Naive thymus-derived CD4-positive, alpha-beta T cell (primary cell): Measurements from ENCODE around the gene PTH2R. TPM values are rescaled to one million over a fixed set of nuclear protein-coding genes. Genes with fewer than 3 reads are reported as not detected.

Source experiments
- ATAC-seq: fragments of 150-1000 bp; cut with Tn5 transposase; 2 replicates; pipeline ENCODE4 v1.10.0; 2021; ENCODE audit warnings: mild to moderate bottlenecking, moderate library complexity
- CTCF ChIA-PET: fragments of 350-600 bp; sonication (Branson Sonifier 250); formaldehyde crosslinking; loops from one replicate; lab custom pipeline; 2021; ENCODE audit warnings: antibody characterized with exemption; lab: Charles Lee
- POLR2A ChIA-PET: fragments of 350-600 bp; sonication (Branson Sonifier 250); formaldehyde crosslinking; loops from one replicate; lab custom pipeline; 2021; ENCODE audit warnings: antibody characterized with exemption, inconsistent platforms; lab: Charles Lee
- DNase-seq, 9 donors: peaks; one replicate each; pipeline versions ENCODE4 v3.0.0 to v3.0.0-alpha.2; 2020 to 2022; ENCODE audit warnings: mixed read lengths in 1 of 9
- H3K27ac ChIP-seq: one replicate; pipeline ENCODE4 v1.7.0; 2013; ENCODE audit warnings: mild to moderate bottlenecking, low read depth, low read length, moderate library complexity
- H3K27me3 ChIP-seq, 2 donors: one replicate each; pipeline ENCODE4 v1.7.0; 2013; ENCODE audit warnings: low read length in 2 of 2, mild to moderate bottlenecking in 2 of 2, moderate library complexity in 2 of 2; ENCODE audit not compliant: control insufficient read depth in 2 of 2, insufficient read depth in 2 of 2
- H3K36me3 ChIP-seq, 3 experiments: 1 replicate in 2 of 3; 2 replicates in 1 of 3; pipeline ENCODE4 v1.7.0; 2013; ENCODE audit warnings: low read length in 3 of 3, mild to moderate bottlenecking in 3 of 3, moderate library complexity in 1 of 3; ENCODE audit not compliant: insufficient read depth in 3 of 3, control insufficient read depth in 2 of 3
- H3K4me1 ChIP-seq, 2 donors: one replicate each; pipeline ENCODE4 v1.7.0; 2013; ENCODE audit warnings: low read length in 2 of 2, mild to moderate bottlenecking in 2 of 2, moderate library complexity in 1 of 2; ENCODE audit not compliant: control insufficient read depth in 2 of 2, insufficient read depth in 2 of 2
- H3K4me3 ChIP-seq: 2 replicates; pipeline ENCODE4 v1.7.0; 2013; ENCODE audit warnings: mild to moderate bottlenecking, low read length
- H3K9me3 ChIP-seq, 3 experiments: 1 replicate in 2 of 3; 2 replicates in 1 of 3; pipeline ENCODE4 v1.7.0; 2013; ENCODE audit warnings: low read length in 3 of 3; ENCODE audit not compliant: control insufficient read depth in 2 of 3
- H3K27ac Mint-ChIP-seq, 9 donors: one replicate each; pipeline ENCODE4 v1.8.0; 2020 to 2022; ENCODE audit warnings: mixed read lengths in 9 of 9, mild to moderate bottlenecking in 8 of 9, moderate library complexity in 5 of 9, inconsistent platforms in 2 of 9
- H3K27me3 Mint-ChIP-seq, 5 donors: one replicate each; pipeline ENCODE4 v1.8.0; 2021 to 2022; ENCODE audit warnings: mixed read lengths in 5 of 5, mild to moderate bottlenecking in 1 of 5
- H3K36me3 Mint-ChIP-seq, 5 donors: one replicate each; pipeline ENCODE4 v1.8.0; 2020 to 2022; ENCODE audit warnings: mixed read lengths in 5 of 5, mild to moderate bottlenecking in 3 of 5, inconsistent platforms in 1 of 5
- H3K4me1 Mint-ChIP-seq, 7 donors: one replicate each; pipeline ENCODE4 v1.8.0; 2020 to 2022; ENCODE audit warnings: mixed read lengths in 7 of 7, mild to moderate bottlenecking in 3 of 7, inconsistent platforms in 1 of 7
- H3K4me3 Mint-ChIP-seq, 10 donors: one replicate each; pipeline ENCODE4 v1.8.0; 2020 to 2022; ENCODE audit warnings: mild to moderate bottlenecking in 10 of 10, mixed read lengths in 10 of 10, moderate library complexity in 6 of 10, inconsistent platforms in 2 of 10
- H3K9me3 Mint-ChIP-seq, 11 donors: one replicate each; pipeline ENCODE4 v1.8.0; 2020 to 2022; ENCODE audit warnings: mixed read lengths in 11 of 11, mild to moderate bottlenecking in 4 of 11, inconsistent platforms in 1 of 11, moderate library complexity in 1 of 11
- intact Hi-C, 2 donors: fragments of 100-400 bp; cut with micrococcal nuclease; formaldehyde crosslinking; loops; one replicate each; pipeline ENCODE4 v1.15.1; 2023
- polyA plus RNA-seq, 2 donors: library from polyadenylated mRNA; unstranded; fragments of 300-500 nt; fragmentation: Illumina TruSeq; gene quantifications; one replicate each; pipeline ENCODE4 v1.2.3, GENCODE V29; 2021
- total RNA-seq, 6 experiments: library from RNA in 5 of 6; stranded (reverse) in 5 of 6; gene quantifications; 1 replicate in 5 of 6; 2 replicates in 1 of 6; pipeline ENCODE4 v1.2.3 and lab custom pipeline; 2021 to 2026

PTH2R gene
- total and polyA plus RNA-seq, 7 experiments from 2014 or later: 0.19 to 0.44 (median 0.43) TPM; not detected in 4

DNA sequence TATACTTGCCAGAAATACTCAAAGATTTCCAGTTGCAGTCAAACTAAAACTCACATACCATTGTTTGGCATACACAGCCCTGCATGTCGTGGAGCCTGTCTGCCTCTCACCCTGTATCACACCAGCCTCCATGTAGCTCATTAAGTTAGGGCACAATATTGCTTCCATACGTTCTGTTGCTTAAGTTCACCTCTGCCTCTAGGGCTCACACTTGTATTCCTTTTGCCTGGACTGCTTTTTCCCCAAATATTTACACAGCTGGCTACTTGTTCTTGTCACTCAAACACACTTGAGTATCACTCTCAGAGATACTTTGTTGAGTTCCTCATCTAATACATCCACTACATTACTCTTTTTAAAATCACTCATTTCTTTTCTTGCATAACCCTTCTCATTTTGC lies 83.1 kb downstream of the PTH2R start:
- peaks cover 0 to 10% (median 4%) of the 10 kb centered on the region in 5 donors for H3K27me3 Mint-ChIP-seq
- ATAC-seq: no peak

DNA sequence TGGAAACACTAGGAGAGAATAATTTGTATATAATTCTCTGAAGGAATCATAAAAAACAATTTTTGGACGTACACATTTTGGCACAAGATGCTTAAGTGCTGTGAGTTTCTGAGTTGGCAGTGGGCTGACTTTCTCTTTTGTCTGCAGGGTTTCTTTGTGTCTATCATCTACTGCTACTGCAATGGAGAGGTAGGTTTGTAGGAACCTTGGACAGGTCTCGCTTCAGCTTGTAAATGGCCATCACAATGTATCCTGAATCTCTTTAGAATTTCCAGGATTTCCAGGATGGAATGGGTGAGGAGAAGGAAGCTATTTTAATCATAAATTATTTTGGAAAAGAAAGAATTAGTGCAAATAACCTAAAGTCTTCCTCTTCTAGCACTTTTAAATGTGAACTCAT lies 83.9 kb downstream of the PTH2R start:
- Mint-ChIP-seq H3K27me3 (peaks cover 0 to 13% (median 4%) of the 10 kb centered on the region in 5 donors), H3K4me1 (no peaks in the 10 kb centered on the region), H3K4me3 (no peak overlapping the region), H3K36me3 (no peaks in the 10 kb centered on the region), H3K9me3 (peaks cover 0 to 12% (median 3%) of the 10 kb centered on the region in 11 donors), H3K27ac (no peak overlapping the region)
- CTCF ChIA-PET: interaction anchor here (1.0 kb wide), 1 partner anchor 12 kb away, joined by 4 read pairs; no protein-coding TSS in a partner anchor
- no peak for ATAC-seq
- no peak overlapping the region for H3K4me3 ChIP-seq
- H3K27me3 ChIP-seq: no peaks in the 10 kb centered on the region
- no peaks in the 10 kb centered on the region for H3K4me1 ChIP-seq
- no peaks in the 10 kb centered on the region for H3K36me3 ChIP-seq
- no peaks in the 10 kb centered on the region for H3K9me3 ChIP-seq
- intact Hi-C loops: no loop called here
- DNase-seq: no peak
- POLR2A ChIA-PET: no interaction called here
- no peak overlapping the region for H3K27ac ChIP-seq

More for the DNA sequence above, 83.1 kb downstream of the PTH2R start:
- H3K27ac ChIP-seq: no peak overlapping the region
- H3K27ac Mint-ChIP-seq: no peak overlapping the region
- POLR2A ChIA-PET: no interaction called here
- no peak overlapping the region for H3K4me3 Mint-ChIP-seq
- H3K4me1 ChIP-seq: no peaks in the 10 kb centered on the region
- no peak overlapping the region for H3K4me3 ChIP-seq
- CTCF ChIA-PET: no interaction called here
- H3K27me3 ChIP-seq: no peaks in the 10 kb centered on the region
- intact Hi-C loops: no loop called here
- H3K9me3 ChIP-seq: no peaks in the 10 kb centered on the region
- H3K9me3 Mint-ChIP-seq: peaks cover 0 to 12% (median 3%) of the 10 kb centered on the region in 11 donors
- H3K4me1 Mint-ChIP-seq: no peaks in the 10 kb centered on the region
- DNase-seq: no peak
- H3K36me3 ChIP-seq: no peaks in the 10 kb centered on the region
- no peaks in the 10 kb centered on the region for H3K36me3 Mint-ChIP-seq

DNA sequence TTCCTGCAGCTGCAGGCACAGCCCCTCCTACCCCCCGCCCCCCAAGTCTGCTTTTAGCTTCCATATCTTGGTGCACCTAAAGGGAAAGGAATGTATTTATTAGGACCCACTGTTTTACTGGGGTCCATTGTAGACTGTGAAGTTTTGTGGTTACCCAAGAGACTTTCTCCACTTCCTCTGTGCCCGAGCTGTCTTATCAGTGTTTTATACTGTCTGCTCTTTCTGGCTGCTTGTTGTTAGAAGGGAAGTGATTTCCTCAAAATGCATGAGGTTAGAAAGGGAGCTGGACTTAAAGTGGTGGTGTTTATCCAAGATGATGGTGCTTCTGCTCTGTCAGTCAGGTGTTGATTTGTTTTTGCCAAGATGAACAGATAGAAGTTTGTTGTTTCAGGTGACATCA lies 85.0 kb downstream of the PTH2R start:
- no peaks in the 10 kb centered on the region for H3K36me3 Mint-ChIP-seq
- no peaks in the 10 kb centered on the region for H3K9me3 ChIP-seq
- H3K27me3 Mint-ChIP-seq: peaks cover 0 to 16% (median 4%) of the 10 kb centered on the region in 5 donors
- H3K27ac Mint-ChIP-seq: no peak overlapping the region
- H3K4me3 ChIP-seq: no peak overlapping the region
- H3K9me3 Mint-ChIP-seq: peaks cover 0 to 12% (median 3%) of the 10 kb centered on the region in 11 donors
- no peaks in the 10 kb centered on the region for H3K36me3 ChIP-seq
- no peak for DNase-seq
- no peaks in the 10 kb centered on the region for H3K4me1 Mint-ChIP-seq
- CTCF ChIA-PET: interaction anchor here (0.6 kb wide), 1 partner anchor 29 kb away, joined by 3 read pairs; no protein-coding TSS in a partner anchor
- no peak for ATAC-seq
- intact Hi-C loops: no loop called here
- no peaks in the 10 kb centered on the region for H3K27me3 ChIP-seq
- no peak overlapping the region for H3K27ac ChIP-seq
- no peak overlapping the region for H3K4me3 Mint-ChIP-seq
- H3K4me1 ChIP-seq: no peaks in the 10 kb centered on the region
- POLR2A ChIA-PET: no interaction called here

- no peak for DNase-seq
- Mint-ChIP-seq H3K4me1 (no peaks in the 10 kb centered on the region), H3K4me3 (no peak overlapping the region), H3K27ac (no peak overlapping the region), H3K9me3 (peaks cover 0 to 11% (median 2%) of the 10 kb centered on the region in 11 donors), H3K36me3 (no peaks in the 10 kb centered on the region), H3K27me3 (peaks cover 0 to 12% (median 4%) of the 10 kb centered on the region in 5 donors)
- ChIA-PET CTCF (interaction anchor here (0.6 kb wide), 1 partner anchor 29 kb away, joined by 3 read pairs; no protein-coding TSS in a partner anchor), POLR2A (no interaction called here)
- H3K9me3 ChIP-seq: no peaks in the 10 kb centered on the region
- no peaks in the 10 kb centered on the region for H3K36me3 ChIP-seq
- intact Hi-C loops: no loop called here
- no peaks in the 10 kb centered on the region for H3K4me1 ChIP-seq
- H3K27ac ChIP-seq: no peak overlapping the region
- ATAC-seq: no peak
- H3K27me3 ChIP-seq: no peaks in the 10 kb centered on the region
- H3K4me3 ChIP-seq: no peak overlapping the region
Measured at GRCh38 chr2:208492069-208492468, 85.5 kb downstream of the PTH2R start.

- no peak overlapping the region for H3K27ac ChIP-seq
Measured at GRCh38 chr2:208493186-208493585, 86.6 kb downstream of the PTH2R start.

GRCh38 chr2:208496129-208496528 lies 89.5 kb downstream of the PTH2R start:
- DNase-seq (no peak), ATAC-seq (no peak)
- POLR2A ChIA-PET: no interaction called here
- H3K27me3 ChIP-seq: no peaks in the 10 kb centered on the region
- CTCF ChIA-PET: no interaction called here
- no peaks in the 10 kb centered on the region for H3K4me1 ChIP-seq
- H3K4me3 ChIP-seq: no peak overlapping the region
- Mint-ChIP-seq H3K4me1 (no peaks in the 10 kb centered on the region), H3K4me3 (no peak overlapping the region), H3K27me3 (peaks cover 0 to 11% (median 0%) of the 10 kb centered on the region in 5 donors), H3K36me3 (no peaks in the 10 kb centered on the region), H3K27ac (no peak overlapping the region), H3K9me3 (no peaks in the 10 kb centered on the region)
- H3K9me3 ChIP-seq: no peaks in the 10 kb centered on the region
- intact Hi-C loops: no loop called here
- H3K36me3 ChIP-seq: no peaks in the 10 kb centered on the region
- H3K27ac ChIP-seq: no peak overlapping the region

More at GRCh38 chr2:208493186-208493585, 86.6 kb downstream of the PTH2R start:
- peaks cover 0 to 11% (median 2%) of the 10 kb centered on the region in 5 donors for H3K27me3 Mint-ChIP-seq
- no peak overlapping the region for H3K4me3 Mint-ChIP-seq
- DNase-seq (no peak), ATAC-seq (no peak)
- no peaks in the 10 kb centered on the region for H3K4me1 ChIP-seq
- H3K4me3 ChIP-seq: no peak overlapping the region
- no peaks in the 10 kb centered on the region for H3K4me1 Mint-ChIP-seq
- no peak overlapping the region for H3K27ac Mint-ChIP-seq
- no peaks in the 10 kb centered on the region for H3K27me3 ChIP-seq
- intact Hi-C loops: no loop called here
- no peaks in the 10 kb centered on the region for H3K36me3 Mint-ChIP-seq
- CTCF ChIA-PET: no interaction called here
- peaks cover 0 to 3% (median 0%) of the 10 kb centered on the region in 11 donors for H3K9me3 Mint-ChIP-seq
- no peaks in the 10 kb centered on the region for H3K9me3 ChIP-seq
- no peaks in the 10 kb centered on the region for H3K36me3 ChIP-seq
- POLR2A ChIA-PET: no interaction called here

DNA sequence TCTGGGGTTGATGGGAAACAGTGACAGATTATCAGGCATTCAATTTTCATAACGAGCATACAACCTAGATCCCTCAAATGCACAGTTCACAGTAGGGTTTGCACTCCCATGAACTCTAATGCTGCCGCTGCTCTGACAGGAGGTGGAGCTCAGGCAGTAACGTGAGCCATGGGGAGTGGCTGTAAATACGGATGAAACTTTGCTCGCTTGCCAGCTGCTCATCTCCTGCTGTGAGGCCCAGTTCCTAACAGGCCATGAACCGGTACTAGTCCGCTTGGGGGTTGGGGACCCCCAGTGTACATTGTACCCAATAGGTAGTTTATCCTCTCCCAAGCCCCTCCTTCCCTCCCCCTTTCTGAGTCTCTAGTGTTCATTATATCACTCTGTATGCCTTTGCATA lies 94.6 kb downstream of the PTH2R start:
- POLR2A ChIA-PET: no interaction called here
- no peaks in the 10 kb centered on the region for H3K36me3 ChIP-seq
- peaks cover 0 to 1% (median 0%) of the 10 kb centered on the region in 11 donors for H3K9me3 Mint-ChIP-seq
- peaks cover 0 to 3% (median 0%) of the 10 kb centered on the region in 5 donors for H3K27me3 Mint-ChIP-seq
- H3K27ac Mint-ChIP-seq: no peak overlapping the region
- intact Hi-C loops: no loop called here
- H3K4me3 ChIP-seq: no peak overlapping the region
- no peak overlapping the region for H3K27ac ChIP-seq
- no peaks in the 10 kb centered on the region for H3K4me1 Mint-ChIP-seq
- no peaks in the 10 kb centered on the region for H3K9me3 ChIP-seq
- no peak for DNase-seq
- no peaks in the 10 kb centered on the region for H3K4me1 ChIP-seq
- no peaks in the 10 kb centered on the region for H3K27me3 ChIP-seq
- H3K36me3 Mint-ChIP-seq: no peaks in the 10 kb centered on the region
- H3K4me3 Mint-ChIP-seq: no peak overlapping the region
- ATAC-seq: no peak
- CTCF ChIA-PET: no interaction called here
